HFFc6 (cell line): Measurements from ENCODE around the gene BRIP1. TPM values are rescaled to one million over a fixed set of nuclear protein-coding genes. Genes with fewer than 3 reads are reported as not detected.

Experiments
- DNase-seq: peaks from one replicate; pipeline ENCODE4 v3.0.0-alpha.2; 2018
- H3K27ac Mint-ChIP-seq: 2 replicates; pipeline ENCODE4 v1.8.0; 2020; ENCODE audit warnings: mild to moderate bottlenecking, mixed read lengths
- H3K27me3 Mint-ChIP-seq: 2 replicates; pipeline ENCODE4 v1.8.0; 2021; ENCODE audit warnings: mild to moderate bottlenecking, moderate library complexity, mixed read lengths; ENCODE audit not compliant: insufficient read depth
- H3K36me3 Mint-ChIP-seq: 2 replicates; pipeline ENCODE4 v1.8.0; 2021; ENCODE audit warnings: low read depth, mixed read lengths
- H3K4me1 Mint-ChIP-seq: 2 replicates; pipeline ENCODE4 v1.8.0; 2020; ENCODE audit warnings: low read depth, mixed read lengths
- H3K4me3 Mint-ChIP-seq: 2 replicates; pipeline ENCODE4 v1.8.0; 2020; ENCODE audit warnings: mild to moderate bottlenecking, moderate library complexity, mixed read lengths
- H3K9me3 Mint-ChIP-seq: 2 replicates; pipeline ENCODE4 v1.8.0; 2020; ENCODE audit warnings: mild to moderate bottlenecking, mixed read lengths
- total RNA-seq, 6 experiments: library from RNA; stranded (reverse); fragmentation: NEBNext Ultra II Directional; extraction: Animal tissue kit (Norgen Biotek cat#: 25700); gene quantifications; 2 replicates in 1 of 6; 3 replicates in 5 of 6; pipeline ENCODE4 v1.2.3, GENCODE V29; 2021
- TF ChIP-seq, protein P1 (sequence below): fragments of 200-600 bp; sonication (generic); IDR thresholded peaks from 2 replicates; pipeline ENCODE4 v1.5.0; 2021; ENCODE audit warnings: antibody characterized with exemption, mild to moderate bottlenecking

Gene BRIP1
- total RNA-seq, 6 experiments from 2014 or later: 4.6 to 9.7 (median 8.5) TPM

DNA sequence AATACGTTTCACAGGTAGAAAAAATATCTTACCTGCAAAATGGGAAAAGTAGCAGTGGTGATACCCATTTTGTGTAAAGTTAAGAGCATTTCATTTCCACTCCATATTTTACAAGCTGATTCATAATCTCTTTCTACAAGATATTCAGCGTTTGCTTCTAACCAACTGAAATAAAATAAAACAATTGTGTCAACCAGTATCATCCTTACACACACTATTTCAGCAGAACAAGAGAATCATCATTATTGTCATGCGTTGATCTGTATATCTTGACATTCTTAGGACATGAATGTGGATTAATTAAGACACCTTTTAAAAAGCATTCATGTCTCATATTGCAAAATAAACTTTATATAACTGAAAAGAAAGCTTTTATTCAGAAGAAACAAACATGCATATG, 69.8 kb downstream of the BRIP1 start:
- no peak for DNase-seq

DNA sequence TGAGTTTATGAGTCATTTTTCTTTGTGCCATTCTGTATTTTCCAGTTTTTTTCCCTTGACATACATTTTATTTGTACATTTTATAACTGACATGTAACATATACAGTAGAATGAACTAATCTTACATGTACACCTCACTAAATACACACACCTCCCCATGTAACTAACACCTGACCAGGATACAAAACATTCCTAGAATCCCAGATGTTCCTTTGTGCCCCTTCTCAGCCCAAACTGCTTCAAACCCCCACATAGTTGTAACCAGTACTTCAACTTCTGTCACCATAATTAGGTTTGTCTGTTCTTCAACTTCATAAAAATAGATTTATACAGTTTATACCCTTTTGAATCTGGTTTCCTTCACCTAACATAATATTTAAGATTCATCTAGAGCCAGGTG, 73.5 kb downstream of the BRIP1 start:
- Mint-ChIP-seq H3K27ac (no peak overlapping the region), H3K9me3 (no peaks in the 10 kb centered on the region), H3K27me3 (no peaks in the 10 kb centered on the region; the same call in 1 of the 2 replicates)

More for the DNA sequence above, 69.8 kb downstream of the BRIP1 start:
- no peaks in the 10 kb centered on the region for H3K9me3 Mint-ChIP-seq
- no peak overlapping the region for H3K4me3 Mint-ChIP-seq
- TF ChIP-seq, protein P1, sequence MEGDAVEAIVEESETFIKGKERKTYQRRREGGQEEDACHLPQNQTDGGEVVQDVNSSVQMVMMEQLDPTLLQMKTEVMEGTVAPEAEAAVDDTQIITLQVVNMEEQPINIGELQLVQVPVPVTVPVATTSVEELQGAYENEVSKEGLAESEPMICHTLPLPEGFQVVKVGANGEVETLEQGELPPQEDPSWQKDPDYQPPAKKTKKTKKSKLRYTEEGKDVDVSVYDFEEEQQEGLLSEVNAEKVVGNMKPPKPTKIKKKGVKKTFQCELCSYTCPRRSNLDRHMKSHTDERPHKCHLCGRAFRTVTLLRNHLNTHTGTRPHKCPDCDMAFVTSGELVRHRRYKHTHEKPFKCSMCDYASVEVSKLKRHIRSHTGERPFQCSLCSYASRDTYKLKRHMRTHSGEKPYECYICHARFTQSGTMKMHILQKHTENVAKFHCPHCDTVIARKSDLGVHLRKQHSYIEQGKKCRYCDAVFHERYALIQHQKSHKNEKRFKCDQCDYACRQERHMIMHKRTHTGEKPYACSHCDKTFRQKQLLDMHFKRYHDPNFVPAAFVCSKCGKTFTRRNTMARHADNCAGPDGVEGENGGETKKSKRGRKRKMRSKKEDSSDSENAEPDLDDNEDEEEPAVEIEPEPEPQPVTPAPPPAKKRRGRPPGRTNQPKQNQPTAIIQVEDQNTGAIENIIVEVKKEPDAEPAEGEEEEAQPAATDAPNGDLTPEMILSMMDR: no peak
- no peaks in the 10 kb centered on the region for H3K4me1 Mint-ChIP-seq
- H3K36me3 Mint-ChIP-seq: peaks cover 30% of the 10 kb centered on the region
- no peaks in the 10 kb centered on the region; the same call in 1 of the 2 replicates for H3K27me3 Mint-ChIP-seq
- no peak overlapping the region for H3K27ac Mint-ChIP-seq

DNA sequence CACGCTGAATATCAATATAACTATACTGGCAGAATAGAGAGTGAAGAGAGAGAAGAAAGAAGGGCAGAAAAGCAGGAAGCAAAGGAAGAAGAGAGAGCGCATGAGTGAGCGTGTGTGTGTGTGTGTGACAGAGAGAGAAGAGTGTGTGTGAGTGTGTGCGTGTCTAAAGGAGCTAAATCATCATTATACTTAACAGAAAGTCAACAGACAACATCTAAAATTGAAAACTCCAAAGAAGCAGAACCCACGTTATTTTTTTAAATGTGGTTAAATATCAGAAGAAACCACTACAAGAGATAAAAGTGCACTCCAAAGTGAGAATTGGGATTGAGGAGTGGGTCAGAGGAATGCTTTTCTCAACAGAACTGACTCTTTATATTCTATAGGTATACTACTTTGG, 77.2 kb downstream of the BRIP1 start:
- Mint-ChIP-seq H3K27ac (no peak overlapping the region), H3K9me3 (no peaks in the 10 kb centered on the region), H3K4me3 (no peak overlapping the region), H3K27me3 (no peaks in the 10 kb centered on the region; the same call in 1 of the 2 replicates), H3K36me3 (peaks cover 6% of the 10 kb centered on the region), H3K4me1 (no peaks in the 10 kb centered on the region)
- TF ChIP-seq, protein P1: no peak
- DNase-seq: no peak

More for the DNA sequence above, 73.5 kb downstream of the BRIP1 start:
- TF ChIP-seq, protein P1: no peak
- Mint-ChIP-seq H3K4me1 (no peaks in the 10 kb centered on the region), H3K4me3 (no peak overlapping the region), H3K36me3 (peaks cover 12% of the 10 kb centered on the region)
- no peak for DNase-seq

DNA sequence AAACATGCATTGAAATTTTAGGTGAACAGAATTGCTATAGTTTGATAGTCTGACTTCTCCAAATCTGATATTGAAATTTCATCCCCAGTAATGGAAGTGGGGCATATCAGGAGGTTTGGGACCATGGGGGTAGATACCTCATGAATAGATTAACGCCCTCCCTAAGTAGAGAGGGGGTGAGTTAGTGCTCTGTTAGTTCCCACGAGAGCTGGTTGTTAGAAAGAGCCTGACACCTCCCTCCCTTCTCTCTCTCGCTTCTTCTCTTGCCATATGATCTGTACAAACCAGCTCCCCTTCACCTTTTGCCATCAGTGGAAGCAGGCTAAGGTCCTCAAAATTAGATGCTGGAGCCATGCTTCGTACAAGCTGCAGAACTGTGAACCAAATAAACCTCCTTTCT, 78.8 kb downstream of the BRIP1 start:
- TF ChIP-seq, protein P1: no peak
- Mint-ChIP-seq H3K9me3 (no peaks in the 10 kb centered on the region), H3K36me3 (no peaks in the 10 kb centered on the region; the same call in 1 of the 2 replicates), H3K27me3 (no peaks in the 10 kb centered on the region), H3K4me1 (no peaks in the 10 kb centered on the region), H3K27ac (no peak overlapping the region), H3K4me3 (no peak overlapping the region)
- no peak for DNase-seq

DNA sequence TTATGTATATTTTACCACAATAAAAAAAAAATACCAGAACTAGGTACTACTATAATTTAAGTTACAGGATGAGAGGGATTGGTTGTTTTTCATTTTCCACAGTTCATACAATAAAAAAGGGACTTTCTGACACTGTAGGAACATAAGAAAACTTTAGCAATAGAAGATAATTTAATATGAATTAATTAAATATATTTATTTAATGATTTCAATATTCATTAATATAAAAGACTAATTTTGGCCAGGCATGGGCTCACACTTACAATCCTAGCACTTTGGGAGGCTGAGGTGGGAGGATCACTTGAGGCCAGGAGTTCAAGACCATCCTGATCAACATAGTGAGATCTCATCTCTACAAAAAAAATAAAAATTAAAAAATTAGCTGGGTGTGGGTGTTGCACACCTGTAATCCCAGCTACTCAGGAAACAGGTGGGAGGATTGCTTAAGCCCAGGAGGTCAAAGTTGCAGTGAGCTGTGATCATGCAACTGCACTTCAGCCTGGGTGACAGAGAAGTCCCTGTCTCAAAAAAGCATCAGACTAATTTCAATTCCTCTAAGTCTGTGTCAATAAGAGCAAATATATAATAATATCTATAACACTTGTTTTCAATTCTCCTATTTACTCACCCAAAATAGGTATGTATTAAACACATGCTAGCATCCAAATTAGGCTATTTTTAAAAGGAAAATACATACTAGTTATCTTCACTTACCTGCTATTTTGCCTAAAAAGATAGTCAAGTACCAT, 79.6 kb downstream of the BRIP1 start:
- no peak for DNase-seq

More for the DNA sequence above, 79.6 kb downstream of the BRIP1 start:
- Mint-ChIP-seq H3K4me1 (no peaks in the 10 kb centered on the region), H3K36me3 (no peaks in the 10 kb centered on the region; the same call in 1 of the 2 replicates), H3K4me3 (no peak overlapping the region), H3K27ac (no peak overlapping the region), H3K27me3 (no peaks in the 10 kb centered on the region), H3K9me3 (no peaks in the 10 kb centered on the region)
- TF ChIP-seq, protein P1: no peak
